GM19023 (cell line): ENCODE results near the gene PILRB.
A peak's percentile ranks its signal among the peaks of the same experiment; 100 is the strongest.
"Not testable (repeated sequence)": the region's sequence is repeated elsewhere in the genome, so short reads cannot be mapped to it uniquely, and the experiment has no call there.

Source experiments
- ATAC-seq: cut with Tn5 transposase; IDR thresholded peaks from one replicate; pipeline ENCODE4 v1.9.1; 2021; ENCODE audit warnings: mild to moderate bottlenecking, moderate library complexity; ENCODE audit not compliant: unreplicated experiment

Gene PILRB

GRCh38 chr7:100373870-100374598, 16.1 kb downstream of the PILRB start:
- not testable (repeated sequence) for ATAC-seq

GRCh38 chr7:100374601-100375000, 16.7 kb downstream of the PILRB start:
- ATAC-seq: no peak

- ATAC-seq: no peak
These were observed 18.1 kb downstream of the PILRB start for GRCh38 chr7:100376066-100376465.

GRCh38 chr7:100378114-100378755, 20.3 kb downstream of the PILRB start:
- ATAC-seq: no peak

- no peak for ATAC-seq
These were observed 22.3 kb downstream of the PILRB start for GRCh38 chr7:100380196-100380595.

GRCh38 chr7:100381531-100382233, 23.8 kb downstream of the PILRB start:
- not testable (repeated sequence) for ATAC-seq

- ATAC-seq: not testable (repeated sequence)
These were observed 24.4 kb downstream of the PILRB start for GRCh38 chr7:100382234-100382853.

- no peak for ATAC-seq
These were observed 26.8 kb downstream of the PILRB start for GRCh38 chr7:100384628-100385294.

GRCh38 chr7:100386940-100387339, 29.0 kb downstream of the PILRB start:
- no peak for ATAC-seq

GRCh38 chr7:100387695-100388094, 29.8 kb downstream of the PILRB start:
- no peak for ATAC-seq

GRCh38 chr7:100389437-100390088, 31.6 kb downstream of the PILRB start:
- no peak for ATAC-seq

GRCh38 chr7:100390286-100391009, 32.5 kb downstream of the PILRB start:
- ATAC-seq: no peak

GRCh38 chr7:100393233-100393905, 35.5 kb downstream of the PILRB start:
- ATAC-seq: no peak

- no peak for ATAC-seq
These were observed 36.2 kb downstream of the PILRB start for GRCh38 chr7:100394077-100394476.

- ATAC-seq: peak; percentile 81
These were observed 38.6 kb downstream of the PILRB start for GRCh38 chr7:100396421-100396982.

GRCh38 chr7:100397315-100398081, 39.6 kb downstream of the PILRB start:
- no peak for ATAC-seq

GRCh38 chr7:100398239-100398638, 40.3 kb downstream of the PILRB start:
- ATAC-seq: no peak

GRCh38 chr7:100400041-100400440, 42.1 kb downstream of the PILRB start:
- ATAC-seq: no peak
